ENCODE data around the gene TUBGCP2. TPM values are rescaled to one million over a fixed set of nuclear protein-coding genes. Genes with fewer than 3 reads are reported as not detected.
A peak's percentile ranks its signal among the peaks of the same experiment; 100 is the strongest.

TUBGCP2 gene
- total and polyA plus RNA-seq, 2 of the 13 experiments (the other 11 are each of a cell fraction or from before 2014, with no cell fraction given) = 21.3 to 34.5 TPM

DNA sequence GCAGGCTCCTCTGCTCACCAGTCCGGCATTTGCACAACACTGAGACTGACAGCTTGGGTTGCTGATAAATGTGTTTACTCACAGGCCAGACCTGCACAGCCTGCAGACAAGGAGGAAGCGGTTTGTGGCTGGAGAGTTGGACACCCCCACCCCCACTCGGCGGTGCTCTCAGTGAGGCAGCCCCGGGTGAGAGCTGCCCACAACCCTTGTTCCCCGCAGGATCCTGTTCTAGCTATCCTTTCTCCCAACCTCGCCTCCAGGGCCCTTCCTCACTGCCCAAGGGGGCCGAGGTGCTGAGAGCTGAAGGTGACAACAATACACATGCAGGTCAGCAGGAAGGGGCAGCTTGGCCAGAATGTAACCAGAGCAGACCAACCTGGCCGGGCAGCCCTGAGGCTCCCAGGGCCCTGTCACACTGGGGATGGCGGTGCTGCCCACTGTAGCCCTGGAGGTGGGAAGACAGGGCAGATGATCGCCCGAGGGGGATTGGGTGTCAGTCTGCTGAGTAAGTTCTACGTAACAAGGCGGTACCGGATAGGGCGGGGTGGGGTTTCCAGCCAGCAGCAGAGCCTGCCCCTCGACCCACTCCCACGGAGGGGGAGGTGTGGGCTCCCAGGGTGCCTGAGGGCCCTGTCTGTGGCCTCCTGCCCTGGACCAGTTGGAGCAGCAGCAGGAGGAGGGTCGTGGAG is 30.0 kb downstream of the TUBGCP2 start (continued):
- no peak for TF ChIP-seq FOXP1 (IDR thresholded peaks at IDR 0.05)
- TF ChIP-seq FOXP1 (CRISPR knock-in tag; IDR thresholded peaks at IDR 0.05) = peak; percentile 73
- no peak for TF ChIP-seq ZSCAN25 (CRISPR knock-in tag; IDR thresholded peaks at IDR 0.05)
- TF ChIP-seq, protein P1, sequence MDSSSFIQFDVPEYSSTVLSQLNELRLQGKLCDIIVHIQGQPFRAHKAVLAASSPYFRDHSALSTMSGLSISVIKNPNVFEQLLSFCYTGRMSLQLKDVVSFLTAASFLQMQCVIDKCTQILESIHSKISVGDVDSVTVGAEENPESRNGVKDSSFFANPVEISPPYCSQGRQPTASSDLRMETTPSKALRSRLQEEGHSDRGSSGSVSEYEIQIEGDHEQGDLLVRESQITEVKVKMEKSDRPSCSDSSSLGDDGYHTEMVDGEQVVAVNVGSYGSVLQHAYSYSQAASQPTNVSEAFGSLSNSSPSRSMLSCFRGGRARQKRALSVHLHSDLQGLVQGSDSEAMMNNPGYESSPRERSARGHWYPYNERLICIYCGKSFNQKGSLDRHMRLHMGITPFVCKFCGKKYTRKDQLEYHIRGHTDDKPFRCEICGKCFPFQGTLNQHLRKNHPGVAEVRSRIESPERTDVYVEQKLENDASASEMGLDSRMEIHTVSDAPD (CRISPR knock-in tag; IDR thresholded peaks at IDR 0.05) = no peak
- no peak for TF ChIP-seq DNMT1 (CRISPR knock-in tag; IDR thresholded peaks at IDR 0.05)
- TF ChIP-seq, protein P2, sequence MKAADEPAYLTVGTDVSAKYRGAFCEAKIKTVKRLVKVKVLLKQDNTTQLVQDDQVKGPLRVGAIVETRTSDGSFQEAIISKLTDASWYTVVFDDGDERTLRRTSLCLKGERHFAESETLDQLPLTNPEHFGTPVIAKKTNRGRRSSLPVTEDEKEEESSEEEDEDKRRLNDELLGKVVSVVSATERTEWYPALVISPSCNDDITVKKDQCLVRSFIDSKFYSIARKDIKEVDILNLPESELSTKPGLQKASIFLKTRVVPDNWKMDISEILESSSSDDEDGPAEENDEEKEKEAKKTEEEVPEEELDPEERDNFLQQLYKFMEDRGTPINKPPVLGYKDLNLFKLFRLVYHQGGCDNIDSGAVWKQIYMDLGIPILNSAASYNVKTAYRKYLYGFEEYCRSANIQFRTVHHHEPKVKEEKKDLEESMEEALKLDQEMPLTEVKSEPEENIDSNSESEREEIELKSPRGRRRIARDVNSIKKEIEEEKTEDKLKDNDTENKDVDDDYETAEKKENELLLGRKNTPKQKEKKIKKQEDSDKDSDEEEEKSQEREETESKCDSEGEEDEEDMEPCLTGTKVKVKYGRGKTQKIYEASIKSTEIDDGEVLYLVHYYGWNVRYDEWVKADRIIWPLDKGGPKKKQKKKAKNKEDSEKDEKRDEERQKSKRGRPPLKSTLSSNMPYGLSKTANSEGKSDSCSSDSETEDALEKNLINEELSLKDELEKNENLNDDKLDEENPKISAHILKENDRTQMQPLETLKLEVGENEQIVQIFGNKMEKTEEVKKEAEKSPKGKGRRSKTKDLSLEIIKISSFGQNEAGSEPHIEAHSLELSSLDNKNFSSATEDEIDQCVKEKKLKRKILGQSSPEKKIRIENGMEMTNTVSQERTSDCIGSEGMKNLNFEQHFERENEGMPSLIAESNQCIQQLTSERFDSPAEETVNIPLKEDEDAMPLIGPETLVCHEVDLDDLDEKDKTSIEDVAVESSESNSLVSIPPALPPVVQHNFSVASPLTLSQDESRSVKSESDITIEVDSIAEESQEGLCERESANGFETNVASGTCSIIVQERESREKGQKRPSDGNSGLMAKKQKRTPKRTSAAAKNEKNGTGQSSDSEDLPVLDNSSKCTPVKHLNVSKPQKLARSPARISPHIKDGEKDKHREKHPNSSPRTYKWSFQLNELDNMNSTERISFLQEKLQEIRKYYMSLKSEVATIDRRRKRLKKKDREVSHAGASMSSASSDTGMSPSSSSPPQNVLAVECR (CRISPR knock-in tag; IDR thresholded peaks at IDR 0.05; ENCODE audit: borderline replicate concordance) = peak; percentile 20; the same call in 1 of the 2 replicates
- TF ChIP-seq ZNF75D (CRISPR knock-in tag; IDR thresholded peaks at IDR 0.05; ENCODE audit: borderline replicate concordance) = no peak
- TF ChIP-seq, protein P3, sequence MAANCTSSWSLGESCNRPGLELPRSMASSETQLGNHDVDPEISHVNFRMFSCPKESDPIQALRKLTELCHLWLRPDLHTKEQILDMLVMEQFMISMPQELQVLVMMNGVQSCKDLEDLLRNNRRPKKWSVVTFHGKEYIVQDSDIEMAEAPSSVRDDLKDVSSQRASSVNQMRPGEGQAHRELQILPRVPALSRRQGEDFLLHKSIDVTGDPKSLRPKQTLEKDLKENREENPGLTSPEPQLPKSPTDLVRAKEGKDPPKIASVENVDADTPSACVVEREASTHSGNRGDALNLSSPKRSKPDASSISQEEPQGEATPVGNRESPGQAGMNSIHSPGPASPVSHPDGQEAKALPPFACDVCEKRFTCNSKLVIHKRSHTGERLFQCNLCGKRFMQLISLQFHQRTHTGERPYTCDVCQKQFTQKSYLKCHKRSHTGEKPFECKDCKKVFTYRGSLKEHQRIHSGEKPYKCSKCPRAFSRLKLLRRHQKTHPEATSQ (CRISPR knock-in tag; IDR thresholded peaks at IDR 0.05; ENCODE audit: borderline replicate concordance) = no peak
- no peak for TF ChIP-seq FOXA1 (IDR thresholded peaks at IDR 0.05)
- TF ChIP-seq FOXA1 (CRISPR knock-in tag; IDR thresholded peaks at IDR 0.05) = peak; percentile 86
- TF ChIP-seq HDAC6 (IDR thresholded peaks at IDR 0.05; ENCODE audit: low read depth, low read length) = no peak
- TF ChIP-seq MIER3 (CRISPR knock-in tag; IDR thresholded peaks at IDR 0.05; ENCODE audit: borderline replicate concordance) = no peak
- peak; percentile 65 for TF ChIP-seq CEBPG (CRISPR knock-in tag; IDR thresholded peaks at IDR 0.05)
- TF ChIP-seq, protein P4, sequence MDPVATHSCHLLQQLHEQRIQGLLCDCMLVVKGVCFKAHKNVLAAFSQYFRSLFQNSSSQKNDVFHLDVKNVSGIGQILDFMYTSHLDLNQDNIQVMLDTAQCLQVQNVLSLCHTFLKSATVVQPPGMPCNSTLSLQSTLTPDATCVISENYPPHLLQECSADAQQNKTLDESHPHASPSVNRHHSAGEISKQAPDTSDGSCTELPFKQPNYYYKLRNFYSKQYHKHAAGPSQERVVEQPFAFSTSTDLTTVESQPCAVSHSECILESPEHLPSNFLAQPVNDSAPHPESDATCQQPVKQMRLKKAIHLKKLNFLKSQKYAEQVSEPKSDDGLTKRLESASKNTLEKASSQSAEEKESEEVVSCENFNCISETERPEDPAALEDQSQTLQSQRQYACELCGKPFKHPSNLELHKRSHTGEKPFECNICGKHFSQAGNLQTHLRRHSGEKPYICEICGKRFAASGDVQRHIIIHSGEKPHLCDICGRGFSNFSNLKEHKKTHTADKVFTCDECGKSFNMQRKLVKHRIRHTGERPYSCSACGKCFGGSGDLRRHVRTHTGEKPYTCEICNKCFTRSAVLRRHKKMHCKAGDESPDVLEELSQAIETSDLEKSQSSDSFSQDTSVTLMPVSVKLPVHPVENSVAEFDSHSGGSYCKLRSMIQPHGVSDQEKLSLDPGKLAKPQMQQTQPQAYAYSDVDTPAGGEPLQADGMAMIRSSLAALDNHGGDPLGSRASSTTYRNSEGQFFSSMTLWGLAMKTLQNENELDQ (CRISPR knock-in tag; IDR thresholded peaks at IDR 0.05; ENCODE audit: borderline replicate concordance) = no peak
- TF ChIP-seq, protein P5, sequence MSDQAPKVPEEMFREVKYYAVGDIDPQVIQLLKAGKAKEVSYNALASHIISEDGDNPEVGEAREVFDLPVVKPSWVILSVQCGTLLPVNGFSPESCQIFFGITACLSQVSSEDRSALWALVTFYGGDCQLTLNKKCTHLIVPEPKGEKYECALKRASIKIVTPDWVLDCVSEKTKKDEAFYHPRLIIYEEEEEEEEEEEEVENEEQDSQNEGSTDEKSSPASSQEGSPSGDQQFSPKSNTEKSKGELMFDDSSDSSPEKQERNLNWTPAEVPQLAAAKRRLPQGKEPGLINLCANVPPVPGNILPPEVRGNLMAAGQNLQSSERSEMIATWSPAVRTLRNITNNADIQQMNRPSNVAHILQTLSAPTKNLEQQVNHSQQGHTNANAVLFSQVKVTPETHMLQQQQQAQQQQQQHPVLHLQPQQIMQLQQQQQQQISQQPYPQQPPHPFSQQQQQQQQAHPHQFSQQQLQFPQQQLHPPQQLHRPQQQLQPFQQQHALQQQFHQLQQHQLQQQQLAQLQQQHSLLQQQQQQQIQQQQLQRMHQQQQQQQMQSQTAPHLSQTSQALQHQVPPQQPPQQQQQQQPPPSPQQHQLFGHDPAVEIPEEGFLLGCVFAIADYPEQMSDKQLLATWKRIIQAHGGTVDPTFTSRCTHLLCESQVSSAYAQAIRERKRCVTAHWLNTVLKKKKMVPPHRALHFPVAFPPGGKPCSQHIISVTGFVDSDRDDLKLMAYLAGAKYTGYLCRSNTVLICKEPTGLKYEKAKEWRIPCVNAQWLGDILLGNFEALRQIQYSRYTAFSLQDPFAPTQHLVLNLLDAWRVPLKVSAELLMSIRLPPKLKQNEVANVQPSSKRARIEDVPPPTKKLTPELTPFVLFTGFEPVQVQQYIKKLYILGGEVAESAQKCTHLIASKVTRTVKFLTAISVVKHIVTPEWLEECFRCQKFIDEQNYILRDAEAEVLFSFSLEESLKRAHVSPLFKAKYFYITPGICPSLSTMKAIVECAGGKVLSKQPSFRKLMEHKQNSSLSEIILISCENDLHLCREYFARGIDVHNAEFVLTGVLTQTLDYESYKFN (CRISPR knock-in tag; conservative IDR thresholded peaks at IDR 0.05) = 0 out of 2 replicates have a peak, but pooled peaks have one; percentile 20
- TF ChIP-seq KAT2B (IDR thresholded peaks at IDR 0.05; ENCODE audit: borderline replicate concordance, low read depth, low read length) = no peak
- no peak for TF ChIP-seq ZNF33A (CRISPR knock-in tag; IDR thresholded peaks at IDR 0.05; ENCODE audit: borderline replicate concordance)
